ENCODE data around the gene LPCAT1. TPM values are rescaled to one million over a fixed set of nuclear protein-coding genes. Genes with fewer than 3 reads are reported as not detected.

Gene LPCAT1
- total and polyA plus RNA-seq, 2 of the 4 experiments (the other 2 are of a cell fraction), result 17.7 to 33.6 TPM

DNA sequence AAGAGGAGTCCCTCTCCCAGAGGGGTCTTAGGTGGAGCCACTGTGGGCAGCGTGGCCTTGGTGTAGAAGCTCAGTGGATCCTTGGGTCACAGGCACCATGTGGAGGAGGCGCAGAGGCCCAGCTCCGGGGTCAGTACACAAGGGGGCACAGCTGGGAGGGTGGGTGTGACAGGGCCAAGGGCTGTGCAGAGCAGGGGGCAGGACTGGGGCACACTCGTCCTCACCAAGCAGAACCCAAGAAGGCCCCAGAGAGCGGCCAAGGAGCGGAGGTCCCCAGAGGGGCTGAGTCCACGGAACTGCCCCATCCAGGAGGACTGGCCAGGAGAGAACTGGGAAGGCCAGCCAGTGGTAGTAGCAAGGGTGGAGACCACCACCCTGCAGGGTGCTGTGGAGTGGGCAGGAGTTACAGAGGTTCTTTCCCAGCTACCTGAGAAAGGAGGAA is 2.5 kb upstream of the LPCAT1 start:
- no peak overlapping the region for H2AFZ ChIP-seq (replicated peaks; ENCODE audit: low read length, poor library complexity)
- no peak overlapping the region for H3K14ac ChIP-seq (replicated peaks; ENCODE audit: low read depth, low read length)
- BruUV-seq (replicated peaks), result no TSS peak
- peaks cover 7% of the 10 kb centered on the region for H3K4me1 ChIP-seq (ENCODE audit: control insufficient read depth, insufficient read depth, low read length)
- H3K56ac ChIP-seq (ENCODE audit: extremely low read depth, insufficient read depth, low read length), result no peak overlapping the region
- H3K9me3 ChIP-seq (ENCODE audit: control insufficient read depth, insufficient read depth, low read length), result no peaks in the 10 kb centered on the region
- ATAC-seq (ENCODE audit: low read depth) (no peak), DNase-seq (no peak)
- no peak overlapping the region for H3K27ac ChIP-seq (ENCODE audit: insufficient read depth, low read length)
- H4K20me1 ChIP-seq (ENCODE audit: insufficient read depth, low read length), result peaks cover 17% of the 10 kb centered on the region
- CTCF ChIA-PET, result no interaction called here
- WGBS, 2 experiments (ENCODE audit: extremely low coverage in 2 of 2, insufficient read length in 1 of 2), result 80% methylated on average over 1 of the region's 7 CpGs; no CpG with 5 or more reads in 1 of the 2 experiments
- dilution Hi-C loops (cut with HindIII; ENCODE audit: low sequenced_read_pairs, unreplicated experiment) (no loop called here), intact Hi-C loops (cut with micrococcal nuclease) (no loop called here), in situ Hi-C loops (cut with MboI; ENCODE audit: low sequenced_read_pairs) (no loop called here)
- no peak overlapping the region for H3K4ac ChIP-seq (ENCODE audit: low read depth, low read length)
- no peak overlapping the region for H4K5ac ChIP-seq (ENCODE audit: low read depth, low read length)
- peaks cover 8% of the 10 kb centered on the region for H3K27me3 ChIP-seq (ENCODE audit: control insufficient read depth, insufficient read depth, low read length)
- no peak overlapping the region for H2AK5ac ChIP-seq (ENCODE audit: low read depth, low read length)
- no peak overlapping the region for H2BK120ac ChIP-seq (ENCODE audit: low read depth, low read length)
- no peak overlapping the region for H2BK15ac ChIP-seq (ENCODE audit: low read depth, low read length)
- H2BK5ac ChIP-seq (ENCODE audit: low read depth, low read length, poor library complexity, severe bottlenecking), result no peak overlapping the region
- H3K18ac ChIP-seq (ENCODE audit: low read depth, low read length), result no peak overlapping the region
- no peak for TF ChIP-seq NFE2L2 (IDR thresholded peaks at IDR 0.05; ENCODE audit: low read depth, low read length)
- TF ChIP-seq, protein P1, sequence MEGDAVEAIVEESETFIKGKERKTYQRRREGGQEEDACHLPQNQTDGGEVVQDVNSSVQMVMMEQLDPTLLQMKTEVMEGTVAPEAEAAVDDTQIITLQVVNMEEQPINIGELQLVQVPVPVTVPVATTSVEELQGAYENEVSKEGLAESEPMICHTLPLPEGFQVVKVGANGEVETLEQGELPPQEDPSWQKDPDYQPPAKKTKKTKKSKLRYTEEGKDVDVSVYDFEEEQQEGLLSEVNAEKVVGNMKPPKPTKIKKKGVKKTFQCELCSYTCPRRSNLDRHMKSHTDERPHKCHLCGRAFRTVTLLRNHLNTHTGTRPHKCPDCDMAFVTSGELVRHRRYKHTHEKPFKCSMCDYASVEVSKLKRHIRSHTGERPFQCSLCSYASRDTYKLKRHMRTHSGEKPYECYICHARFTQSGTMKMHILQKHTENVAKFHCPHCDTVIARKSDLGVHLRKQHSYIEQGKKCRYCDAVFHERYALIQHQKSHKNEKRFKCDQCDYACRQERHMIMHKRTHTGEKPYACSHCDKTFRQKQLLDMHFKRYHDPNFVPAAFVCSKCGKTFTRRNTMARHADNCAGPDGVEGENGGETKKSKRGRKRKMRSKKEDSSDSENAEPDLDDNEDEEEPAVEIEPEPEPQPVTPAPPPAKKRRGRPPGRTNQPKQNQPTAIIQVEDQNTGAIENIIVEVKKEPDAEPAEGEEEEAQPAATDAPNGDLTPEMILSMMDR (conservative IDR thresholded peaks at IDR 0.05; ENCODE audit: low read depth, low read length), result no peak
- TF ChIP-seq SMC3 (IDR thresholded peaks at IDR 0.05; ENCODE audit: low read depth, low read length), result no peak
- TF ChIP-seq MAFK (IDR thresholded peaks at IDR 0.05; ENCODE audit: low read depth, low read length), result no peak
- no peak overlapping the region for H4K8ac ChIP-seq (ENCODE audit: low read depth in 2 of 2, low read length in 2 of 2)
- H3K4me2 ChIP-seq (ENCODE audit: low read depth, low read length), result no peak overlapping the region
- peaks cover 8% of the 10 kb centered on the region; the same call in 1 of the 2 replicates for H3K9me1 ChIP-seq (ENCODE audit: insufficient read depth, low read length)
- no peak overlapping the region for H4K91ac ChIP-seq (ENCODE audit: insufficient read depth, low read depth, low read length)
- H2AK9ac ChIP-seq (replicated peaks; ENCODE audit: low read depth, low read length, poor library complexity), result no peak overlapping the region
- no peak overlapping the region for H3K4me3 ChIP-seq (ENCODE audit: insufficient read depth, low read depth, low read length)
- POLR2A ChIA-PET (ENCODE audit: unreplicated experiment), result no interaction called here
- peaks cover under 1% of the 10 kb centered on the region; the same call in 1 of the 2 replicates for H3K36me3 ChIP-seq (ENCODE audit: control insufficient read depth, insufficient read depth, low read length)
- no peak overlapping the region for H3K9ac ChIP-seq (ENCODE audit: low read depth, low read length)
- no peak overlapping the region for H3K23ac ChIP-seq (ENCODE audit: low read depth, low read length)
- peaks cover 2 to 17% of the 10 kb centered on the region in 2 experiments; a peak in 3 of 4 replicates for H3K79me1 ChIP-seq (ENCODE audit: low read depth in 1 of 2, low read length in 2 of 2)
- no peak overlapping the region for H2BK20ac ChIP-seq (ENCODE audit: low read depth, low read length)

Measured in IMR-90 (cell line).